ENCODE data around the gene CST8.

GRCh38 chr20:23475395-23475794 is 15.5 kb upstream of the CST8 start:
- no peak for TF ChIP-seq EP300 (IDR thresholded peaks at IDR 0.05)
- TF ChIP-seq CTCF (IDR thresholded peaks at IDR 0.05), result no peak
